Retinal pigment epithelial cell (primary cell): ENCODE data around the gene STOX1.
A peak's percentile ranks its signal among the peaks of the same experiment; 100 is the strongest.

ENCODE experiments used
- DNase-seq: peaks from one replicate; pipeline ENCODE4 v3.0.0-alpha.2; 2010; ENCODE audit warnings: low read depth
- H3K4me3 ChIP-seq: 2 replicates; pipeline ENCODE4 v1.5.1; 2011; ENCODE audit warnings: mild to moderate bottlenecking, low read length, control low read depth, moderate library complexity
- TF ChIP-seq, protein P1 (sequence below): conservative IDR thresholded peaks from 2 replicates; pipeline ENCODE4 v1.5.1; 2011; ENCODE audit warnings: low read depth, low read length, control low read depth, inconsistent platforms

STOX1 gene, protein sequence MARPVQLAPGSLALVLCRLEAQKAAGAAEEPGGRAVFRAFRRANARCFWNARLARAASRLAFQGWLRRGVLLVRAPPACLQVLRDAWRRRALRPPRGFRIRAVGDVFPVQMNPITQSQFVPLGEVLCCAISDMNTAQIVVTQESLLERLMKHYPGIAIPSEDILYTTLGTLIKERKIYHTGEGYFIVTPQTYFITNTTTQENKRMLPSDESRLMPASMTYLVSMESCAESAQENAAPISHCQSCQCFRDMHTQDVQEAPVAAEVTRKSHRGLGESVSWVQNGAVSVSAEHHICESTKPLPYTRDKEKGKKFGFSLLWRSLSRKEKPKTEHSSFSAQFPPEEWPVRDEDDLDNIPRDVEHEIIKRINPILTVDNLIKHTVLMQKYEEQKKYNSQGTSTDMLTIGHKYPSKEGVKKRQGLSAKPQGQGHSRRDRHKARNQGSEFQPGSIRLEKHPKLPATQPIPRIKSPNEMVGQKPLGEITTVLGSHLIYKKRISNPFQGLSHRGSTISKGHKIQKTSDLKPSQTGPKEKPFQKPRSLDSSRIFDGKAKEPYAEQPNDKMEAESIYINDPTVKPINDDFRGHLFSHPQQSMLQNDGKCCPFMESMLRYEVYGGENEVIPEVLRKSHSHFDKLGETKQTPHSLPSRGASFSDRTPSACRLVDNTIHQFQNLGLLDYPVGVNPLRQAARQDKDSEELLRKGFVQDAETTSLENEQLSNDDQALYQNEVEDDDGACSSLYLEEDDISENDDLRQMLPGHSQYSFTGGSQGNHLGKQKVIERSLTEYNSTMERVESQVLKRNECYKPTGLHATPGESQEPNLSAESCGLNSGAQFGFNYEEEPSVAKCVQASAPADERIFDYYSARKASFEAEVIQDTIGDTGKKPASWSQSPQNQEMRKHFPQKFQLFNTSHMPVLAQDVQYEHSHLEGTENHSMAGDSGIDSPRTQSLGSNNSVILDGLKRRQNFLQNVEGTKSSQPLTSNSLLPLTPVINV

DNA sequence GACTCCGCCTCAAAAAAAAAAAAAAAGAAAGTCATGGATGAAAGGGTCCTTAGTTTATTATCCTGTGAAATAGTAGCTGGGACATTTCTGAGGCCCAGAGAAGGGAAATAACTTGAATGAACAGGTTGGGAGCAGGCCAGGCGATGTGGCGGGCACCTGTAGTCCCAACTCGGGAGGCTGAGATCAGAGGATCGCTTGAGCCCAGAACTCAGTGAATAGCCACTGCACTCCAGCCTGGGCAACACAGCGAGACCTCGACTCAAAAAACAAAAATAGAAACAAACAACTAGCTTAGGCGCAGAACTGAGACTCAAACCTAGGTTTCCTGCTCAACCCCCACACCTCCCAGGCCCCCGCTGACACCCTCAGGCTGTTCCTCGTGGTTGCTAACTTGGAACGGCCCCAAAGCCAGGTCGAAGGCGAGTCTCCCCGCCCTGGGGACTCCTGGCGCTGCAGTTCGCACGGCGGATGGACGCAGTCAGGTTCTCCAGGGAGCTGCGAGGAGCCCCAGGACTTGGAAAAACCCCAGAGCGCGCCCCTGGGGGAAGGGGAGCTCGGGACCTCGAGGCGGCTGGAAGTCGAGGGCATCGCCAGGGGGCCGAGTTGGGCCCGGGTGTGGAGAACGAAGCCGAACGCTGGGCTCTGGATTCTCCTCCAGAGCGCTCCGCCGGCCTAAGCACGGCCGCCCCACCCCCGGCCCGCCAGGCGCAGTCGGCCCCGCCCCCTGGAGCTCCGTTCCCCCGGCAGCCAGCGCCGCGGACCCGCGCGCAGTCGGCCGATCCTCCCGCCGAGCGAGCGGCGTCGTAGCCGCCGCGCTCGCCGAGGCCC, at the start of gene STOX1:
STOX1 (plus strand) TSS at position 768 of the 828 bp plus-strand sequence. CDS start 93 bp downstream, outside the sequence.
- peak; percentile 29 for DNase-seq
- H3K4me3 ChIP-seq: peak within 1 kb of the TSS; percentile 58
- TF ChIP-seq, protein P1, sequence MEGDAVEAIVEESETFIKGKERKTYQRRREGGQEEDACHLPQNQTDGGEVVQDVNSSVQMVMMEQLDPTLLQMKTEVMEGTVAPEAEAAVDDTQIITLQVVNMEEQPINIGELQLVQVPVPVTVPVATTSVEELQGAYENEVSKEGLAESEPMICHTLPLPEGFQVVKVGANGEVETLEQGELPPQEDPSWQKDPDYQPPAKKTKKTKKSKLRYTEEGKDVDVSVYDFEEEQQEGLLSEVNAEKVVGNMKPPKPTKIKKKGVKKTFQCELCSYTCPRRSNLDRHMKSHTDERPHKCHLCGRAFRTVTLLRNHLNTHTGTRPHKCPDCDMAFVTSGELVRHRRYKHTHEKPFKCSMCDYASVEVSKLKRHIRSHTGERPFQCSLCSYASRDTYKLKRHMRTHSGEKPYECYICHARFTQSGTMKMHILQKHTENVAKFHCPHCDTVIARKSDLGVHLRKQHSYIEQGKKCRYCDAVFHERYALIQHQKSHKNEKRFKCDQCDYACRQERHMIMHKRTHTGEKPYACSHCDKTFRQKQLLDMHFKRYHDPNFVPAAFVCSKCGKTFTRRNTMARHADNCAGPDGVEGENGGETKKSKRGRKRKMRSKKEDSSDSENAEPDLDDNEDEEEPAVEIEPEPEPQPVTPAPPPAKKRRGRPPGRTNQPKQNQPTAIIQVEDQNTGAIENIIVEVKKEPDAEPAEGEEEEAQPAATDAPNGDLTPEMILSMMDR: peak; percentile 8

DNA sequence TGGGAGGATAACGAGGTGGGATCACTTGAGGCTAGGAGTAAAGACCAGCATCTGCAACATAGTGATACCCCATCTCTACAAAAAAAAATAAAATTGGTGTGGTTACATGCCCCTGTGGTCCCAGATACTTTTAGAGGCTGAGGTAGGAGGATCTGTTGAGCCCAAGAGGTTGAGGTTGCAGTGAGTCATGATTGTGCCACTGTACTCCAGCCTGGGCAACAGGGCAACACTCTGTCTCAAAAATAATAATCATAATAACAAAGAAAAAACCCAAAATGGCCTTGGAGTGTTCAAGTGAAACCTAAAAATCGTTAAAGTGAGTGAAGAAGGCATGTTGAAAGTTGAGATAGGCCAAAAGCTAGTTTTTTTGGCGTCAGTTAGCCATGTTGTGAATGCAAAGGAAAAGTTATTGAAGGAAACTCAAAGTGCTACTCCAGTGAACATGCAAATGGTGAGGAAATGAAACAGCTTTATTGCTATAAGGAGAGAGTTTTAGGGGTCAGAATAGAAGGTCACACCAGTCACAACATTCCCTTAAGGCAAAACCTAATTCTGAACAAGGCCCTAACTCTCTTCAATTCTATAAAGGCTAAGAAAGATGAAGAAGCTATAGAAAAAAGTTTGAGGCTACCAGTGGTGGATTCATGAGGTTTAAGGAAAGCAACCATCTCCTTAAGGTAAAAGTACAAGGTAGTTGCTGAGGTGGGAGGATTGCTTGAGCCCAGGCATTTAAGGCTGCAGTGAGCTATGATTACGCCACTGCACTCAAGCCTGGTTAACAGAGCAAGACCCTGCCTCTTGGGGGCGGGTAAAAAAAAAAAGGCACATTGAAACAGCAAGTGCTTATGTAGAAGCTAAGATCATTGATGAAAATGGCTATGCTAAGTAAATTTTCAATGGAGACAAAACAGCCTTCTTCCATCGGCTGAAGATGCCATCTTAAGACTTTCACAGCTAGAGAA, 45.4 kb upstream of the STOX1 start:
- no peak for DNase-seq
- no peak overlapping the region for H3K4me3 ChIP-seq
- TF ChIP-seq, protein P1: no peak

DNA sequence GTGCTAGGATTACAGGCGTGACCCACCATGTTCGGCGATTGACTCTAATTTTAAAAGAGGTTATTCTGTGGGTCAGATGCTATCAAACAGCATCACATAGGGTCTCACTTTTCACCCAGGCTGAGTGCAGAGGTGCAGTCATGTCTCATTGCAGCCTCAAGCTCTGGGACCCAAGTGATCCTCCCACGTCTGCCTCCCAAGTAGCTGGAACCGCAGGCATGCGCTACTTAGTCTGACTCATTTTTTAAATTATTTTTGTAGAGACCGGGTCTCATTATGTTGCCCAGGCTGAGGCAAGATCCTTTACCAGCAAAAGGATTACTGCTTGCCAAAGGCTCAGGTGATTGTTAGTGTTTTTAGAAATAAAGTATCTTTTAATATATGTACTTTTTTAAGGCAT, 42.9 kb upstream of the STOX1 start:
- no peak overlapping the region for H3K4me3 ChIP-seq
- TF ChIP-seq, protein P1: no peak
- DNase-seq: no peak

DNA sequence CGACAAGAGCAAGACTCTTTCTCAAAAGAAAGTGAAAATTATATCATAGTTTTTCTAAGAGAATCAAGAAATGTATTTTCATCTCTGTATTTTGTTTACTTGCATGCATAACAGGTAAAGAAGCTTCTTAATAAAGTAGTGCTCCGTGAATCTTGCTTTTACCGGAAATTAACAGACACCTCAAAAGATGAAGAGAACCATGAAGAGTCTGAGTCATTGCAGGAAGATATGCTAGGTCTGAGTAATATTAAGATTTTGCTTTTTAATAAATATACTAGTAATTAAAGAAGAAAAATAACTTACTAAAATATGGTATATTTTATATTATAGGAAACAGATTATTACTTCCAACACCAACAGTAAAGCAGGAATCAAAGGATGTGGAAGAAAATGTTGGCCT, 39.5 kb upstream of the STOX1 start:
- no peak overlapping the region for H3K4me3 ChIP-seq
- TF ChIP-seq, protein P1: no peak
- DNase-seq: no peak

DNA sequence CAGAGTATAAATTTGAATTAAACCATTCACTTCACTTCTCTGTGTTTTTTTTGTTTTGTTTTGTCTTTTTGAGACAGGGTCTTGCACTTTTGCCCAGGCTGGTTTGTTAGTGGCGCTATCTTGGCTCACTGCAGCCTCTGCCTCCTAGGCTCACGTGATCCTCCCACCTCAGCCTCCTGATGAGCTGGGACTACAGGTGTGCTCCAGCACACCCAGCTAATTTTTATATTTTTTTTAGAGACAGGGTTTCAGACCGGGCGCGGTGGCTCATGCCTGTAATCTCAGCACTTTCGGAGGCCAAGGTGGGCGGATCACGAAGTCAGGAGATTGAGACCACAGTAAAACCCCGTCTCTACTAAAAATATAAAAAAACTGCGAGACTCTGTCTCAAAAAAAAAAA, 36.9 kb upstream of the STOX1 start:
- DNase-seq: no peak
- no peak overlapping the region for H3K4me3 ChIP-seq

More for the DNA sequence above, 36.9 kb upstream of the STOX1 start:
- TF ChIP-seq, protein P1: no peak
